ENCODE results near the gene TAPBPL.
"Not testable (repeated sequence)": the region's sequence is repeated elsewhere in the genome, so short reads cannot be mapped to it uniquely, and the experiment has no call there.

GRCh38 chr12:6427796-6428195 lies 24.0 kb upstream of the TAPBPL start:
- TF ChIP-seq CSDC2 (CRISPR knock-in tag; IDR thresholded peaks at IDR 0.05); ZC3H10 (CRISPR knock-in tag; IDR thresholded peaks at IDR 0.05); ESRRG (CRISPR knock-in tag; IDR thresholded peaks at IDR 0.05); PPARA (CRISPR knock-in tag; IDR thresholded peaks at IDR 0.05; ENCODE audit: borderline replicate concordance): not testable (repeated sequence)
